Stimulated activated naive B cell treated with anti-CD40 and anti-IgM and Interleukin-4, amounts not matched to agents 10 μg/mL and 1 μg/mL and 100 μg/mL, for 72 hours (primary cell): ENCODE measurements around the gene QRFPR.
"Not testable (repeated sequence)": the region's sequence is repeated elsewhere in the genome, so short reads cannot be mapped to it uniquely, and the experiment has no call there.

Experiments
- ATAC-seq, 2 donors: fragments of 150-1000 bp; cut with Tn5 transposase; replicated peaks; 2 replicates each; pipeline ENCODE4 v1.10.0; 2021; ENCODE audit warnings: moderate library complexity in 1 of 2
- DNase-seq: peaks from one replicate; pipeline ENCODE4 v3.0.0; 2021
- H3K27ac Mint-ChIP-seq: one replicate; pipeline ENCODE4 v1.8.0; 2022; ENCODE audit warnings: mild to moderate bottlenecking, mixed read lengths
- H3K27me3 Mint-ChIP-seq, 2 donors: one replicate each; pipeline ENCODE4 v1.8.0; 2022; ENCODE audit warnings: mixed read lengths in 2 of 2
- H3K36me3 Mint-ChIP-seq, 2 donors: one replicate each; pipeline ENCODE4 v1.8.0; 2022; ENCODE audit warnings: mixed read lengths in 2 of 2, mild to moderate bottlenecking in 1 of 2
- H3K4me1 Mint-ChIP-seq, 2 donors: one replicate each; pipeline ENCODE4 v1.8.0; 2022; ENCODE audit warnings: mixed read lengths in 2 of 2, mild to moderate bottlenecking in 1 of 2
- H3K4me3 Mint-ChIP-seq, 2 donors: one replicate each; pipeline ENCODE4 v1.8.0; 2022; ENCODE audit warnings: mild to moderate bottlenecking in 2 of 2, mixed read lengths in 2 of 2, moderate library complexity in 1 of 2
- H3K9me3 Mint-ChIP-seq, 2 donors: one replicate each; pipeline ENCODE4 v1.8.0; 2022; ENCODE audit warnings: mixed read lengths in 2 of 2, mild to moderate bottlenecking in 1 of 2

The QRFPR gene

DNA sequence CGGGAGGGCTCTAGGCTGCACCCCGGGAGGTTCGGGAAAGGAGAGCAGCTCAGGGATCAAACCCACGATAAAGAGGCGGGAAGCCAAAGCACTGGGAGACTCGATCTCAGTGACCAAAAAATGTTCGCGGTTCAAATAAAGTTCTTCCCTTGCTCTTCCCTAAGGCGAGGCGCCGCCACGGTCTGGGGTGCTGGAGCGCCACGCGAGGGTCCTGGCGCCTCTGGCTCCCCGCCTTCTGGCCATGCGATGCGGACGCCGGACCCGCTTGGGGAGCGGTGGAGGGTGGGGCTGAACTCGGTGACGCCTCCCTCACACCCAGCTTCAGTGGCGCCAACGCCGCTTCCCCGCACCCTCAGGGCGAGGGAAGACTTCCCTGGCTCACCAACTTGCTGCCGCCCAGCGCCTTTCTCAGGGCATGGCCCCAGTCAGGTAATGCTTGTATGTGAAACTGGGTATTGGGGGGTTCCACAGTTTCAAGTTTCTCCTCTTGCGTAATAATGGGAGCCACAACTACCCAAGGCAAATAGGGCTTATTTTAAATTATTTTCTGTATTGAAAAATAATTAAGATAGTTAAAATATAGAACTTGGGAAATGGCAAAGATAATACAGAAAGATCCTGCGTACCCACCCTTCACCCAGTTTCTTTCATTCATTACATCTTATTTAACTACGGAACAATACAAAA is at the start of gene QRFPR:
Gene QRFPR (minus strand): TSS at position 243 of the 687 bp plus-strand sequence. CDS start 371 bp downstream, outside the sequence.
- Mint-ChIP-seq H3K4me1 (peaks cover 5 to 8% of the 10 kb centered on the region in 2 donors), H3K9me3 (no peaks in the 10 kb centered on the region), H3K27me3 (peaks cover 25 to 41% of the 10 kb centered on the region in 2 donors), H3K27ac (no peak within 1 kb of the TSS), H3K36me3 (no peaks in the 10 kb centered on the region), H3K4me3 (peak within 1 kb of the TSS in 1 of 2 donors; percentile 3)
- no peak for DNase-seq
- ATAC-seq, result peak in 1 of 2 donors; percentile 19

DNA sequence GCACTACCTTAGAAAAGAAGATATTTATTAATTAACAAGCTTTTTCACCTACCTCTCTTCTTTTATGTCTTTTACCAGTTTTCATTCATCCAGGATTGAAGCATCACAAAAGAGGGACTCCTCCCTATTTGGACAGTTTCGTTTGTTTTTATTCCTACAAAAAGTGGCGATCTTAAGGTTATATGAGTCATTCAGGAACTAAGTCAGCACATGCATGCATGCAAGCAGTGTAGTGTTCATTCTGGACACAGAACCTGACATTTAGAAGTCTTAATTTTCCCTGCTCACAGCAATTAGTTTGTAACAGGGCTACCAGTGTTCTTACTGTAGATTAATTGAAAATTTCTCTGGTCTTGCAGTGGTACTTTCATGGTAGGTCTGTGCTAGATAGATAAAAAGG is 47.9 kb upstream of the QRFPR start:
- Mint-ChIP-seq H3K36me3 (no peaks in the 10 kb centered on the region), H3K4me3 (no peak overlapping the region), H3K27me3 (no peaks in the 10 kb centered on the region), H3K9me3 (peaks cover 3 to 8% of the 10 kb centered on the region in 2 donors), H3K4me1 (no peaks in the 10 kb centered on the region), H3K27ac (no peak overlapping the region)
- DNase-seq (no peak), ATAC-seq (no peak)

DNA sequence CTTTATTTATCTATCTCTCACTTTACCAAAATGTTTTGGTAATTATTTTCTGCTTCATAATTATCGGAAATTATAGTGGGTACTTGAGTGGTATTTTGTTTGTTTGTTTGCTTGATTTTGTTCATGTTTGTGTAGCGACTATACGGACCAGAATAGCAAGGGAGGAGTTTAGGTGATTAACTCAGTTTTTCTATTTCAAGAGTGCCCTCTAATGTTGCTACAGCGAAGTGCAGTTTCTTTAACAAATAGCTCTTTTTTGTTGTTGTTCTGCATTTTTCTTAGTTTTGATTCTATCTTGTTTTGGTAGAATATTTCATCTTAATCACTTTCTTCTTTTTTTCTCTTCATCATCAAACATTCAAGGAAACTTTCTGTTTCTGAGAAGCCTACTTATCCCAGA is 40.8 kb upstream of the QRFPR start:
- ATAC-seq (no peak), DNase-seq (no peak)
- H3K4me3 Mint-ChIP-seq, result no peak overlapping the region
- no peaks in the 10 kb centered on the region for H3K9me3 Mint-ChIP-seq
- H3K27me3 Mint-ChIP-seq, result no peaks in the 10 kb centered on the region
- no peak overlapping the region for H3K27ac Mint-ChIP-seq
- no peaks in the 10 kb centered on the region for H3K36me3 Mint-ChIP-seq
- no peaks in the 10 kb centered on the region for H3K4me1 Mint-ChIP-seq

DNA sequence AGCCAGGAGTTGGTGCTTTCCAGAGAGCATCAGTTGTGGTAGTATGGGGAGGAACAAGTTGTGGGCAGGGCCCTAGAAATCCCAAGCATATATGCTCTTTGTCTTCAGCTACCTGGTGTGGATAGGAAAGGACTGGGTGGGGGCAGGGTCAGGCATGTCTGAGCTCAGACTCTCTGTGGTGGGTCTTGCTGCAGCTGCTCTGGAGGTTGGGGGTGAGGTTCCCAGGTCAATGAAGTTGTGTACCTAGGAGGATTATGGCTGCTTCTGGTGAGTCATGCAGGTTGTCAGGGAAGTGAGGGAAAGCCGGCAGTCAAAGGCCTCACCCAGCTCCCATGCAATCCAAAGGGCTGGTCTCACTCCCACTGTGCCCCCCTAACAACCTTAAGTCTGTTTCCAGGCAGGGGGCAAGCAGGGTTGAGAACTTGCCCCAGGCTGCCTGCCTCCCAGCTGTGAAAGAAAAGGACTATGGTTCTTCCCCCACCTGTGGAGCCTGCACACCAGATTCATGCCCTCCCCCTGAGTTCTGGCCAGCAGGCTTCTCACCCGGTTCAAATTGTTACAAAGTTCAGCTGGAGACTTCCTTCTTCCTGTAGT is 30.4 kb upstream of the QRFPR start:
- H3K4me3 Mint-ChIP-seq, result no peak overlapping the region
- peaks cover 4 to 5% of the 10 kb centered on the region in 2 donors for H3K27me3 Mint-ChIP-seq
- no peak for ATAC-seq

DNA sequence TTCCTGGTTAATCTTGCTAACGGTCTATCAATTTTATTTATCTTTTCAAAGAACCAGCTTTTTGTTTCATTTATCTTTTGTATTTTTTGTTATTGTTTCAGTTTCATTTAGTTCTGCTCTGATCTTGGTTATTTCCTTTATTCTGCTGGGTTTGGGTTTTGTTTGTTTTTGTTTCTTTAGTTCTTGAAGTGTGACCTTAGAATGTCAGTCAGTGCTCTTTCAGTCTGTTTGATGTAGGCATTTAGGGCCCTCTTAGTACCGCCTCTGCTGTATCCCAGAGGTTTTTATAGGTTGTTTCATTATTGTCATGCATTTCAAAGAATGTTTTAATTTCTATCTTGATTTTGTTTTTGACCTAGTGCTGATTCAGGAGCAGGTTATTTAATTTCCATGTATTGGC is 27.7 kb upstream of the QRFPR start:
- peaks cover 15 to 17% of the 10 kb centered on the region in 2 donors for H3K9me3 Mint-ChIP-seq
- not testable (repeated sequence) for H3K4me1 Mint-ChIP-seq, DNase-seq, H3K27me3 Mint-ChIP-seq, H3K4me3 Mint-ChIP-seq, ATAC-seq, H3K36me3 Mint-ChIP-seq, H3K27ac Mint-ChIP-seq

More for the DNA sequence above, 30.4 kb upstream of the QRFPR start:
- Mint-ChIP-seq H3K4me1 (no peaks in the 10 kb centered on the region), H3K36me3 (no peaks in the 10 kb centered on the region), H3K9me3 (peaks cover 23 to 25% of the 10 kb centered on the region in 2 donors), H3K27ac (no peak overlapping the region)
- no peak for DNase-seq

DNA sequence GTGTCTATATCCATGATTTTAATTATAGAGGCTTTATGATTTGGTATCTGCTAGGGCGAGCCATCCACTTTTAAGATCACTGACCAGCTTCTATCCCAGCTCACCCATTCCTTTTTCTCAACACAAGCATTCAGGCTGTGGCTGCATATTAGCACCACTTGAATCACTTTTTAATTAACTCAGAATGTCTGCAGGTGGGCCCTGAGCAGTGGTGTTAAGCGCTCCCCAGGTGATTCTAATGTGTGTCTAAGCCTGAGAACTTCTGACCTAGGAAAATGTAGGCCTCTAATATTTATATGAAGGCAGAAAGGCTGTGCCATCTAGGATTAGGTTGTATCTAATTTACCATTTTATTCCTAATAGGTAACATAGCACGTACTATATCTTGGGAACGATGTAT is 19.8 kb upstream of the QRFPR start:
- ATAC-seq (no peak), DNase-seq (no peak)
- Mint-ChIP-seq H3K4me3 (no peak overlapping the region), H3K9me3 (no peaks in the 10 kb centered on the region), H3K36me3 (no peaks in the 10 kb centered on the region), H3K27me3 (no peaks in the 10 kb centered on the region), H3K4me1 (no peaks in the 10 kb centered on the region), H3K27ac (no peak overlapping the region)

DNA sequence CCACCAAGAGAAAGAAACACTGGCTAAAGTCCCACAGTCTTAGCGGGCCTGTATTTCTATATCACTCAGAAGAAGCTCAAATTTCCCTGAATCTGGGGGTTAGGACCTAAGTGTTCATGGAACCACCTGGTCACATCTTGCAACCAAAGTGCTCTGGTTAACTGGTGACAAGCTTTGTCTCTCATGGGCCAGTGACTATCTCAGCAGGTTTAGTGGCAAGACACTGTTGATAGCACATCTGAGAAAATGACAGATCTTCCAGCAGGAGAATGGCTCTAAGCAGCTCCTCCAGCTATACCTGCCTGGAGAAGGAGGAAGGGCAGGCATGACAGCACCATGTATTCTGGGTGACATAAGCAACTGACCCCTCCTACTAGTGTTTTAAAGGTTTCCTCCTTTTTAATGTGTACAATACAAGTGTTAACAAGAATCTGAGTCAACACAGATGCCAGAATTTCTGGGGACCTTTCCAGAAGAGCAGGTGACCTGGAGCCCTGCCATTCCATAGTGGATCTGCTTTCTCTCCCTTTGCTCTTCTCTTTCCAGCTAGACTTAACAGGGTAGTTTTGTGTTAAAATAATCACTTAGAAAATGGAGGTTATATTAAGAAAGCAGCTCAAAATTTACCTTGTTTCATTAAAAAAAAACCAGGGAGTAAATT is 17.3 kb upstream of the QRFPR start:
- Mint-ChIP-seq H3K4me3 (no peak overlapping the region), H3K27me3 (no peaks in the 10 kb centered on the region), H3K27ac (no peak overlapping the region), H3K9me3 (no peaks in the 10 kb centered on the region), H3K36me3 (no peaks in the 10 kb centered on the region), H3K4me1 (no peaks in the 10 kb centered on the region)
- peak in 1 of 2 donors; percentile 7 for ATAC-seq
- no peak for DNase-seq

DNA sequence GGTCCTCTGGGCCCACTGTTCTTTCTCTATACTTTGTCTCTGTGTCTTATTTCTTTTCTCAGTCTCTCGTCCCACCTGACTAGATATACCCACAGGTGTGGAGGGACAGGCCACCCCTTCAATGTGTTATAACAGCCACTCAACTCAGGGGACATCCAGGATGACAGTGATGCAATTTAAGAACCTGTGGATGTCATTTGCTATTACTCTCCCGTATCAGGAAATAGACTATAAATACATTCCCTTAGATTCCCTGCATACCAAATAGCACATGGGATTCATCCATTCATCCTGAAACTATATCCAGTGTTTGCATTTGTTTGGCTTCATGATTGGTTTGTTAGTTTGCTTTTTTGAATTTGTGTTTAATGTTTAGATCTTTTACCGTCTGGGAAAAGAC is 16.6 kb upstream of the QRFPR start:
- Mint-ChIP-seq H3K27me3 (no peaks in the 10 kb centered on the region), H3K4me3 (no peak overlapping the region), H3K4me1 (no peaks in the 10 kb centered on the region), H3K36me3 (no peaks in the 10 kb centered on the region), H3K9me3 (no peaks in the 10 kb centered on the region), H3K27ac (no peak overlapping the region)
- ATAC-seq, result no peak
- no peak for DNase-seq

DNA sequence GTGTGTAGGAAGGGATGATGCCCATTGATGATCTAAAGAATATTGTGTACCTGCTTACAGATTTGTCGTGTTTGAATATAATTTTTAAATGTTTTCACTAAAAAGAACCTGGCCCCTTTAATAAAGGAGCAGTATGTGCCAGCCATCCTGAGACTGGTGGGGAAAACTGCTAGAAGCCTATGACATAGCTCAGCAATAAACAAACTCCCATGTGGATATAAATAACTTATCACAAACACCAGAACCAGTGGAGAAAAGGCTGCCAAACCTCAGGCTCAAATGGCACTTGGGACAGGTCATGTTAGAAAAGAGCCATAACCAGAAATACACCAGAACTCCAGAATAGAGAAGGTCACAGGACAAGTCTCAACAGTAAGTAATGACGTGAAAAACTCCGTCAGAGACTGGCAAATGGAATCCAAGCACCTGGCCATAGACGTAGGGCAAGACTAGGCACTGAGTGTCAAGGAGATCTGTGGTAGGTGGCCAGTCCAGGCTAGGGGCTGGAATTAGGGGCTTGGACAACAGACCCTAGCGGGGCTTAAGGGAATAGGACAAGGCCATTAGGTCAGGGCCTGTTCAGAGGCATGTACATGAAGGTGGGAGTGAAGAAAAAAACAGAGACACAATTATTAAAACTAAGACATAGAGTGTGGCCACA is 11.7 kb upstream of the QRFPR start:
- H3K27ac Mint-ChIP-seq, result no peak overlapping the region
- peaks cover 3 to 7% of the 10 kb centered on the region in 2 donors for H3K9me3 Mint-ChIP-seq

DNA sequence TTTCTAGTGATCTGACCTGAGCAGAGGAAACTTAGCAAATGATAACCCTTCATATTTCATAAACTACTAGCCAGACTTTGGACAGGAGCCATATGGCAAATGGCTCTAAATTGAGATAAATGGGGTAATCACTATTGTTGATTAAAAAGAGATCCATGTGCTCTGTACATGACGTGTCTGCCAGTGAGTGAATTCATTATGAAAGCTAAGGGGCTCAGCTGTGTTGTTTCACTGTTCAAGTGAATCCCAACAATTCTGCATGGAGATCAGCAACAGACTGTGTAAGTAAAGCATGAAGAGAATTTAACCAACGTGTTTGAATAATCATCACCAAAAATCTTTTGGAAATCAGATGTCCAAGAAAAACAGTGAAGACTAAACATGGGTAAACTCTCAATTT is 9.5 kb upstream of the QRFPR start:
- DNase-seq, result no peak

More for the DNA sequence above, 11.7 kb upstream of the QRFPR start:
- DNase-seq (no peak), ATAC-seq (no peak)
- H3K36me3 Mint-ChIP-seq, result no peaks in the 10 kb centered on the region
- peaks cover 0 to 5% of the 10 kb centered on the region in 2 donors for H3K27me3 Mint-ChIP-seq
- H3K4me1 Mint-ChIP-seq, result no peaks in the 10 kb centered on the region
- no peak overlapping the region for H3K4me3 Mint-ChIP-seq

DNA sequence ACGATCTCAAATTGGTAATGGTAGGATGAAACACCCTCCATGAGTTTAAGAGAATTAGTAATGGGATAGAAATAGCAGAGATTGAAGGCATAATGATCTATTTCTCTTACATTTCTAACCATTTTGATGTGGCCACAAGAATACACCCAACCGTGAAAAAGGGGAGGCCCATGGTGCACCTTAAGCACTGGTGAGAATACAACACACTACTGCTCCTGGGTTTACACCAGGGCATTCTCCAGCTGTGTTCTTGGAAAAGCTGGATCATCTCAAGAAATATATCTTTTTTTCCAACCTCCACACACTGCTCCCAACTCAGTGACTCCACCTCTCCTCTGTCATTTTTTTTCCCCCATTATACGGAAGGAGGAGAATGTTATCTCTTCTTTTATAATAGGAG is 1.5 kb downstream of the QRFPR start:
- no peak overlapping the region for H3K4me3 Mint-ChIP-seq
- no peaks in the 10 kb centered on the region for H3K9me3 Mint-ChIP-seq
- DNase-seq (no peak), ATAC-seq (no peak)
- no peak overlapping the region for H3K27ac Mint-ChIP-seq
- H3K27me3 Mint-ChIP-seq, result peaks cover 25 to 46% of the 10 kb centered on the region in 2 donors
- H3K4me1 Mint-ChIP-seq, result peaks cover 8 to 11% of the 10 kb centered on the region in 2 donors
- no peaks in the 10 kb centered on the region for H3K36me3 Mint-ChIP-seq

More for the DNA sequence above, 9.5 kb upstream of the QRFPR start:
- Mint-ChIP-seq H3K9me3 (peaks cover 3 to 7% of the 10 kb centered on the region in 2 donors), H3K27me3 (peaks cover 4 to 5% of the 10 kb centered on the region in 2 donors), H3K4me3 (no peak overlapping the region), H3K27ac (no peak overlapping the region), H3K36me3 (no peaks in the 10 kb centered on the region), H3K4me1 (no peaks in the 10 kb centered on the region)
- no peak for ATAC-seq

DNA sequence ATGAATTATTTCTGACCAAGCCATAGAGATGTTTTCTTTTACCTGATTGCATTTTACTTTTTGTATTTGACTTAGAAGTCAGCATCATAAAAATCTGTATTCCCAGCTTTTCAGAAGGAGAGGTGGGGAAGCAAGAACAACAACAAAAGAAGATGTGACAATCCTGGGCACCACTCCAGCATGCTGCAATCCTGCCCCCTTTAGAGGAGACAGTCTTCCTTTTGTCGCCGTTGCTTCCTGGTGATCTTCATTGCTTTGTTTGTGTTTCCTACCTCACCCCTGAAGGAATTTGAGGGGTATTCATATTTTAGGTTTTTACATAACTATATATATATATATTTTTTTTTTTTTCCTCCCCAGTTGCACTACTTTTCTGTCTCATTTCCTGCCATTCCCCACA is 3.7 kb downstream of the QRFPR start:
- no peak for ATAC-seq
- H3K27me3 Mint-ChIP-seq, result peaks cover 18 to 39% of the 10 kb centered on the region in 2 donors
- H3K27ac Mint-ChIP-seq, result no peak overlapping the region
- H3K4me3 Mint-ChIP-seq, result no peak overlapping the region
- peaks cover 8 to 11% of the 10 kb centered on the region in 2 donors for H3K4me1 Mint-ChIP-seq
- no peak for DNase-seq
- no peaks in the 10 kb centered on the region for H3K9me3 Mint-ChIP-seq
- no peaks in the 10 kb centered on the region for H3K36me3 Mint-ChIP-seq

DNA sequence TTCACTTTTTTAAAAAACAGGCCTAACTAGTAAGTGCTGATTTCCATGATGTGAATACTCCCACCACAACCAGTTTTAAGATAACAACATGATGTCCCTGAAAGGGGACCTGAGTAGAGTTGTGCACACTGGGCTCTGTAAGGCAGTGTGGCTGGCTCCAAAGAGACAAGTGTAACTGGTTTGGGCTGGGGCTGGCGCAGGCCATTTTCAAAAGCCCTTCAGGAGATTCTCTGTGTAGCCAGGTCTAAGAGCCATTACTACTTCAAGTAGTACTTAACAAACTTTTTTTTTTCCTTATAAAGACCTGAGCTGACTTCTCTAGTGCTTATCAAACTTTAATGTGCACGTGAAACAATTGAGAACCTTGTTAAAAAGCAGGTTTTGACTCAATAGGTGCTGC is 4.3 kb downstream of the QRFPR start:
- no peak overlapping the region for H3K4me3 Mint-ChIP-seq
- peaks cover 18 to 39% of the 10 kb centered on the region in 2 donors for H3K27me3 Mint-ChIP-seq
- no peaks in the 10 kb centered on the region for H3K36me3 Mint-ChIP-seq
- no peaks in the 10 kb centered on the region for H3K9me3 Mint-ChIP-seq
- DNase-seq, result no peak
- H3K4me1 Mint-ChIP-seq, result peaks cover 8 to 11% of the 10 kb centered on the region in 2 donors
- no peak for ATAC-seq
- H3K27ac Mint-ChIP-seq, result no peak overlapping the region

DNA sequence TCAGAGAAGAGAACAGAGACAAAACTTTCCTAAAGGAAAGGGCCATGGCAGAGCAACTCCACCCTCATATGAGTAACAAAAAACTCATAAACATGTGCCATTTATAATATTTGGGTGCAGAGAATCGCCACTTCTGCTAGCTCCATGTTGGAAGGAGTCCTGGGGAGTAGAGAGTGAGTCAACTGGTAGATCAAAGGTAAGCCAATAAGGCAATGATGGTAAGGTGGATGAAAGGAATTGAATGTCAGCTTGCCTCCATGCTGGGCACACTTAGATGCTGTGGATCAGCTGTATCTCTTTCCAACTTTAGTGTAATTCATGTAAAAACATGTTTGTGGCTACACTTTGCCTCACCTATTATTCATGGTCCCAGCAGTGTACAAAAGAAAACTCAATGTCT is 4.7 kb downstream of the QRFPR start:
- peaks cover 8 to 11% of the 10 kb centered on the region in 2 donors for H3K4me1 Mint-ChIP-seq
- H3K4me3 Mint-ChIP-seq, result no peak overlapping the region
- H3K27ac Mint-ChIP-seq, result no peak overlapping the region
- no peaks in the 10 kb centered on the region for H3K36me3 Mint-ChIP-seq
- peaks cover 18 to 35% of the 10 kb centered on the region in 2 donors for H3K27me3 Mint-ChIP-seq
- ATAC-seq, result no peak
- DNase-seq, result no peak
- H3K9me3 Mint-ChIP-seq, result no peaks in the 10 kb centered on the region
